ENCODE data around the gene XPNPEP1. TPM values are rescaled to one million over a fixed set of nuclear protein-coding genes. Genes with fewer than 3 reads are reported as not detected.

Gene XPNPEP1
- polyA plus RNA-seq, 1 donor (not counting 4 experiments of a cell fraction or from before 2014, with no cell fraction given), result 96.2 TPM

GRCh38 chr10:109845308-109845707, 78.0 kb downstream of the XPNPEP1 start:
- Histone ChIP-seq H3K79me2 (ENCODE audit: control insufficient read depth, insufficient read depth, low read length) (no peaks in the 10 kb centered on the region), H3K4me3 (ENCODE audit: control insufficient read depth in 2 of 3, extremely low read depth in 1 of 3, insufficient read depth in 2 of 3, low read depth in 1 of 3, low read length in 3 of 3) (no peak overlapping the region), H3K4me2 (ENCODE audit: control insufficient read depth, extremely low read depth, insufficient read depth, low read depth, low read length) (no peak overlapping the region), H3K4me1 (ENCODE audit: control insufficient read depth, extremely low read depth, insufficient read depth, low read length) (no peaks in the 10 kb centered on the region), H4K20me1 (ENCODE audit: control insufficient read depth, extremely low read depth, insufficient read depth, low read length) (no peaks in the 10 kb centered on the region), H3K27me3 (ENCODE audit: control insufficient read depth, extremely low read depth, insufficient read depth, low read length) (no peaks in the 10 kb centered on the region), H3K9me1 (ENCODE audit: control insufficient read depth, extremely low read depth, insufficient read depth, low read length) (no peaks in the 10 kb centered on the region), H3K36me3 (ENCODE audit: control insufficient read depth in 2 of 2, extremely low read depth in 1 of 2, insufficient read depth in 2 of 2, low read length in 2 of 2) (no peaks in the 10 kb centered on the region), H3K27ac (ENCODE audit: control insufficient read depth, insufficient read depth, low read length) (no peak overlapping the region), H2AFZ (ENCODE audit: control insufficient read depth, low read length) (no peak overlapping the region), H3K9ac (ENCODE audit: control insufficient read depth, extremely low read depth, insufficient read depth, low read length) (no peak overlapping the region), H3K9me3 (ENCODE audit: control insufficient read depth, low read depth, low read length) (no peaks in the 10 kb centered on the region)
- FAIRE-seq (no peak), DNase-seq (ENCODE audit: low read depth, low spot score) (no peak)
- dilution Hi-C loops (cut with MboI; ENCODE audit: extremely low pct_ligation_motif_present, low sequenced_read_pairs), result no loop called here
- no peak for TF ChIP-seq EZH2 (IDR thresholded peaks at IDR 0.05; ENCODE audit: low read length)
- TF ChIP-seq, protein P1, sequence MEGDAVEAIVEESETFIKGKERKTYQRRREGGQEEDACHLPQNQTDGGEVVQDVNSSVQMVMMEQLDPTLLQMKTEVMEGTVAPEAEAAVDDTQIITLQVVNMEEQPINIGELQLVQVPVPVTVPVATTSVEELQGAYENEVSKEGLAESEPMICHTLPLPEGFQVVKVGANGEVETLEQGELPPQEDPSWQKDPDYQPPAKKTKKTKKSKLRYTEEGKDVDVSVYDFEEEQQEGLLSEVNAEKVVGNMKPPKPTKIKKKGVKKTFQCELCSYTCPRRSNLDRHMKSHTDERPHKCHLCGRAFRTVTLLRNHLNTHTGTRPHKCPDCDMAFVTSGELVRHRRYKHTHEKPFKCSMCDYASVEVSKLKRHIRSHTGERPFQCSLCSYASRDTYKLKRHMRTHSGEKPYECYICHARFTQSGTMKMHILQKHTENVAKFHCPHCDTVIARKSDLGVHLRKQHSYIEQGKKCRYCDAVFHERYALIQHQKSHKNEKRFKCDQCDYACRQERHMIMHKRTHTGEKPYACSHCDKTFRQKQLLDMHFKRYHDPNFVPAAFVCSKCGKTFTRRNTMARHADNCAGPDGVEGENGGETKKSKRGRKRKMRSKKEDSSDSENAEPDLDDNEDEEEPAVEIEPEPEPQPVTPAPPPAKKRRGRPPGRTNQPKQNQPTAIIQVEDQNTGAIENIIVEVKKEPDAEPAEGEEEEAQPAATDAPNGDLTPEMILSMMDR (optimal IDR thresholded peaks at IDR 0.05 in 1 of 3, IDR thresholded peaks at IDR 0.05 in 1 of 3, conservative IDR thresholded peaks at IDR 0.05 in 1 of 3; ENCODE audit: extremely low read depth in 1 of 3, insufficient read depth in 2 of 3, low read length in 3 of 3), result no peak

DNA sequence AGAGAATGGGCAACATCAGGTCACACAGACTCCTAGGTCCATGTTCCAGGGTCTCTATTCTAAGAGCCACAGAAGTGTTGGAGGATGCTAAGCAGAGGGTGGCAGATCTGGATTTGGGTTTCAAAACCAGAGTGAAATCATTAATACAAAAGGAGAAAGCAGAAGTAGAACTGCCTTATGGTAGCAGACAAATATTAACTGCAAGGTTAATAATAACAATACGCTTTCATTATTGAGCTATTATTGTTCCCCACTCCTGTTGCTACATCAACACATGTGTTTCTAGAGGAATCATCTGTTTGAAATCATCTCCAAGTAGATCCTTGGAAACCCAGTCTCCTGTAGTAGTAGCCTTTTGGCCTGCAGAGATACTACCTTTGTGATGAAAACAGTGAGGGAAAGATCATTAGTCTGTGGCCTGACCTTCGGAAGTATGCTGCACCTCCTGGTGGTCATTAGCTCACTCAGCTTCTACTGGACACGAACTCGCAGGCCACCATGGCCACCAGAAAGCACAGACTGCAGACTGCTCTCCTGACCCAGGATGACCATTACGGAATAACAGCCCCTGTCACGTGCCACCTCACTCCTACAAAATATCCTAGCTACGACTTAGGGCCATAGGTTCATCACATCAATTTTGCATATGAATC, 84.6 kb downstream of the XPNPEP1 start:
- dilution Hi-C loops (cut with MboI; ENCODE audit: extremely low pct_ligation_motif_present, low sequenced_read_pairs), result no loop called here
- H3K36me3 ChIP-seq (ENCODE audit: control insufficient read depth in 2 of 2, extremely low read depth in 1 of 2, insufficient read depth in 2 of 2, low read length in 2 of 2), result no peaks in the 10 kb centered on the region
- H3K27me3 ChIP-seq (ENCODE audit: control insufficient read depth, extremely low read depth, insufficient read depth, low read length), result no peaks in the 10 kb centered on the region
- no peak overlapping the region for H2AFZ ChIP-seq (ENCODE audit: control insufficient read depth, low read length)
- no peak for DNase-seq (ENCODE audit: low read depth, low spot score)
- H3K79me2 ChIP-seq (ENCODE audit: control insufficient read depth, insufficient read depth, low read length), result no peaks in the 10 kb centered on the region
- no peak overlapping the region for H3K4me3 ChIP-seq (ENCODE audit: control insufficient read depth in 2 of 3, extremely low read depth in 1 of 3, insufficient read depth in 2 of 3, low read depth in 1 of 3, low read length in 3 of 3)
- no peaks in the 10 kb centered on the region for H3K4me1 ChIP-seq (ENCODE audit: control insufficient read depth, extremely low read depth, insufficient read depth, low read length)
- H3K4me2 ChIP-seq (ENCODE audit: control insufficient read depth, extremely low read depth, insufficient read depth, low read depth, low read length), result no peak overlapping the region
- FAIRE-seq, result no peak
- TF ChIP-seq, protein P1 (optimal IDR thresholded peaks at IDR 0.05 in 1 of 3, IDR thresholded peaks at IDR 0.05 in 1 of 3, conservative IDR thresholded peaks at IDR 0.05 in 1 of 3; ENCODE audit: extremely low read depth in 1 of 3, insufficient read depth in 2 of 3, low read length in 3 of 3), result peak in 1 of 3 experiments; percentile 7
- TF ChIP-seq EZH2 (IDR thresholded peaks at IDR 0.05; ENCODE audit: low read length), result no peak
- no peak overlapping the region for H3K27ac ChIP-seq (ENCODE audit: control insufficient read depth, insufficient read depth, low read length)
- H3K9me3 ChIP-seq (ENCODE audit: control insufficient read depth, low read depth, low read length), result no peaks in the 10 kb centered on the region
- H3K9ac ChIP-seq (ENCODE audit: control insufficient read depth, extremely low read depth, insufficient read depth, low read length), result no peak overlapping the region
- no peaks in the 10 kb centered on the region for H4K20me1 ChIP-seq (ENCODE audit: control insufficient read depth, extremely low read depth, insufficient read depth, low read length)
- H3K9me1 ChIP-seq (ENCODE audit: control insufficient read depth, extremely low read depth, insufficient read depth, low read length), result no peaks in the 10 kb centered on the region
